ENCODE results near the gene MGST2.
"Not testable (repeated sequence)": the region's sequence is repeated elsewhere in the genome, so short reads cannot be mapped to it uniquely, and the experiment has no call there.

The MGST2 gene

DNA sequence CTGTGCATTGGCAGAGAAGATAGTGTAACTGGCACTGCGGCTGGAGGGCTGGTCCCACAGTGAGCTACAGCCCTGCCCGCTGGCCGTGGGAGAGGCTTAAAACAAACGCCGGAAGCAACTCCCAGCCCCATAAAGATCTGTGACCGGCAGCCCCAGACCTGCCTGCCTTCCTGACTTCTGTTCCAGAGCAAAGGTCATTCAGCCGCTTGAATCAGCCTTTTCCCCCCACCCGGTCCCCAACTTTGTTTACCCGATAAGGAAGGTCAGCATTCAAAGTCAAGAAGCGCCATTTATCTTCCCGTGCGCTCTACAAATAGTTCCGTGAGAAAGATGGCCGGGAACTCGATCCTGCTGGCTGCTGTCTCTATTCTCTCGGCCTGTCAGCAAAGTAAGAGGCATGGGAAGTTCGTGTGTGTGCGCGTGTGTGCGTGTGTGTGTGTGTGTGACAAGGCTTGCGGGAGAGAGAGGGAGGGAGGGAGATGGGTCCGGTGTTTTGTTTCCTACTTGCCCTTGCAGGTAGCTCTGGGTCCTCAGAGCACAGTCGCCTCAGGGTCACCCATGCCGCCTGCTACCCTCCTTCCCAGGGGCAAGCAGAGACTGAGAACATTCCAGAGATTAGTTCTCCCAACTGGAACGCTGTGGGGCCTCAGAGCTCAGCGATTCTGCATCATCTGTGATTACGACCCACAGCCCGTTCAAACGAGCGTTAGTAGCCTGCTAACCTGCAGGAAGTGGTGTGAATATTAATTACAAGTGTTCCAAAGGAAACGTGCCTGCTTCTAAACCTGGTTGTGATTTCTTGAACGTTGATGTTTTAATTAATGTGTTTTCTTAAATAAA is at the start of gene MGST2:
Gene MGST2 (plus strand): TSS at position 130 of the 840 bp plus-strand sequence. CDS start 201 bp downstream, at position 331.
- no peak for DNase-seq (ENCODE audit: low read depth)

DNA sequence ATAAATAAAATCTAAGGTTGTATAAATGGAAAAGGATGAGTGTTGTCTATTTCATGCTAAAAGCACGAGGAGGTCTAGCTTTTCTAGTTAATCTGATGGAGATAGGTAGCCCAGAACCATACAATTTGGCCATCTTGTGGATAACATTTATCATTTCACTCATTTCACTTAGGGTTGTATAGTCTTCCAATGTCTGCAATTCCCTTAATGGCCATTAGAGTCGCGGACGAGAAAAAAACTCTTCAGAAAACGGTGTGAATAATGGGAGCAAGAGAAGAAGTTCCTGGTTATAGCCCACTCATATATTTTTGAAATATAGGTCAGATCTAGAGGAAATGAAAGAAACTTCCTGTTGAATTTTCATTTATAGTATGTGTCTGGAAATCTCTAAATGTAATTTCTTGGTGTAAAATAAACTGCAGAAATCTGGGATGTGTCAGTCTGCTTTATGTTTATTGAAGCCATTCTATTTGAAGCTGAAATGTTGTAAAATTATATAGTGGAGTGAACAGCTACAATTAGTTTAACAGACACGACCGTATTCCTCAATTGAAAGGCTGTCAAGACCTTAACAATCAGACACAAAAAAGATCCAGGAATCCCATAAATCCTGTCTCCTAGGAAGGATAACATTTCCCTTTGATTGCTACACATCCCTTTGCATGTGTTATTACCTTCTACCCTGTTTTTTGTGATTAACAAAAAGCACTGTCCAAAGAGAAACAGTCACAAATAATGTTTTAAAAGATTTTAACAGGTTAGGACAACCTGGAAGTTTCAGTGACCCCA is 47.7 kb upstream of the MGST2 start:
- no peak for DNase-seq (ENCODE audit: low read depth)

DNA sequence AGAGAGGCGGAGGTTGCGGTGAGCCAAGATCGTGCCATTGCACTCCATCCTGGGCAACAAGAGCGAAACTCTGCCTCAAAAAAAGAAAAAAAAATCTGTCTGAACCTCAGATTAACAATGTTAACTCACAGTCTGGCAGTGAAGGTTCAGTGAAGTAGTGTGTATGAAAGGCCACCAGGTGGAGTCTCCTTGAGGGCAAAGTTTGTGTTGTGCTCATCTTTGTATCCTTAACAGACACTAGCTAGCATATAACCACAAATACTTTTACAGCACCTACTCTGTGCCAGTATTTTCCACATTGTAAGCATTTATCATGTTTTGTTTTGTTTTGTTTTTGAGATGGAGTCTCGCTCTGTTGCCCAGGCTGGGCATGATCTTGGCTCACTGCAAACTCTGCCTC is 46.0 kb upstream of the MGST2 start:
- DNase-seq (ENCODE audit: low read depth): no peak

DNA sequence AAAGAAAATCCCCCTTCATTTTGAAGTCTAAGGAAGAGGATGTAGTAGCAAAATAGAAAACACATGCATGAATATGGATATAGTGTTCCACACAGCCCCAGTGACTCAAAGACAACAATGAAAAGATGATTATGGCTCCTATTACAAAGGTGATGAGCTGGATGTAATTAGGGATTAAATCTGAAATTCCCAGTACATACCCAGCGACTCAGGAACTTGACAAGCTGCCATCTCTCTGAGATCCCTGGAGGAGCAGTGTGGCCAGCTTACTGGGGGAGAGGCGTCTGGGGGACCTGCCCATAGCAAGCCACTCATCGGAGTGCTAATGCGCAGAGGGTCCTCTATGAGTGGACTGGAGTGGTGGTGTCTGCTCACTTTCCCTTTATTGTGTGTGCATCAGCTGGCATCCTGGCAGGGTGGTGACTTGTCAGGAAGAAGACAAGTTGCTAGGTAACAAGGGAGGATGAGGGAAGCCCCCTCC is 42.7 kb upstream of the MGST2 start:
- DNase-seq (ENCODE audit: low read depth): no peak

DNA sequence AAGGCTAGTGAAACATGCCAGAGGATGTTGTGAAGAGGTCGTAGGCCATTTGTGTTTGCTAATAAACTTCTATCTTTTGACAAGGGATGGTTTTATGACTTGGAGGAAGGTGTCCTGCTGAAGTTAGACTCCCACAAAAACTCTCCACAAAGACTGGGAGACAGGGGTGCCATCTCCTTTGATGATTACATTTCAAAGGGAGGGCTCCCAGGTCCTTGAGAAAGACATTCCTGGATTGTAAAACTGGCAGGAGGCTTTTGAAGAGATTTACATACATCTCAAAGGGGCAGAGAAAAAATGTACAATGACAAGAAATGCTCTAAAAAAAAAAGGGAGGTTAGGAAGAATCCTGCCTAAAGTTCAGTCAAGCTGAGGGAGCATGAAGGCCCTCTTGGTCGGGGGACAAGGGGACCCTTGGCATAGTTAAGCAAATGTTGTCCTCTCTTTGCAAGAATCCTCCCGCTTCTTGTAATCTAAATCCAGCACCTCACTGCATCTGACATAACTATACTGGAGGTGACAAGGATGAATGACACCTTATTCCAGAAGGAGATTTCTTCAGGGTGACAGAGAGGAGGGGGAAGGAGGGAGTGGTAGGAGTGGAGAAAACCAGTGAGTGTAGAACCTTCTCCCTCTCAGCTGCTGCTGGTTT is 41.1 kb upstream of the MGST2 start:
- DNase-seq (ENCODE audit: low read depth): no peak

DNA sequence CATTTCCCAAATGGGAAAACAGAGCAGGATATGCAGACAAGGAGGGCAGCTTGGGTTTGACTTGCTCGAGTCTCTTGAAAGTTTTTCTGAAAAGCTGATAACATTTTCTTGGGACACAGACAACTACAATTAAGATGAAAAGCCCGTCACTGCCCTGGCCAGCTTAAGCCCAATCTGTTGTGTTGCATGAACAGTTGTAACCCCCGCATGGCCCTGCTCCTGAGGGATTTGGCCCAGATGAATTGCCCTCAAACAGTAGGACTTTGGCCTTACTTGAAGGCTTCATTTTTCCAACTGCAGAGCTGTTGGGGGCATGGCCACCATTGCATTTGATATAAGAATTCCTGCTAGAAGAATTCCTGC is 40.5 kb upstream of the MGST2 start:
- DNase-seq (ENCODE audit: low read depth): no peak

DNA sequence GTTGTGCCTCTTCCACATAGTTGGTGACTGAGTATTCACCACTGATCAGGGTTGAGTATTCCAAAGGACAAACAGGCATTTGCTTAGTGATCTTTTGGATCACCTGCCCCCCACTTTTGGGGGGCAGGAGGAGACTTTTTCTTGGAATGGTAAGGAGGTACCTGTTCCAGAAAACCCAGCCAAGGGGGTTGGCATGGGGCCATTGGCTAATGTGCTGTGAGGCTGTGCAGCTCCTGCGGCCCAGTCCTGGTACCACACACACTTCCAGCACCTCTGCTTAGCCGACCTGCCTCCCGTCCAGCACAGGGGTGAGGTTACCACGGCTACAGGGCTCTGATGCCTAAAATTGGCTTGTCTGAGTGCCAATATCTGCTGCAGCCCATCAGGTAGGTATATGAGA is 40.1 kb upstream of the MGST2 start:
- DNase-seq (ENCODE audit: low read depth): no peak

DNA sequence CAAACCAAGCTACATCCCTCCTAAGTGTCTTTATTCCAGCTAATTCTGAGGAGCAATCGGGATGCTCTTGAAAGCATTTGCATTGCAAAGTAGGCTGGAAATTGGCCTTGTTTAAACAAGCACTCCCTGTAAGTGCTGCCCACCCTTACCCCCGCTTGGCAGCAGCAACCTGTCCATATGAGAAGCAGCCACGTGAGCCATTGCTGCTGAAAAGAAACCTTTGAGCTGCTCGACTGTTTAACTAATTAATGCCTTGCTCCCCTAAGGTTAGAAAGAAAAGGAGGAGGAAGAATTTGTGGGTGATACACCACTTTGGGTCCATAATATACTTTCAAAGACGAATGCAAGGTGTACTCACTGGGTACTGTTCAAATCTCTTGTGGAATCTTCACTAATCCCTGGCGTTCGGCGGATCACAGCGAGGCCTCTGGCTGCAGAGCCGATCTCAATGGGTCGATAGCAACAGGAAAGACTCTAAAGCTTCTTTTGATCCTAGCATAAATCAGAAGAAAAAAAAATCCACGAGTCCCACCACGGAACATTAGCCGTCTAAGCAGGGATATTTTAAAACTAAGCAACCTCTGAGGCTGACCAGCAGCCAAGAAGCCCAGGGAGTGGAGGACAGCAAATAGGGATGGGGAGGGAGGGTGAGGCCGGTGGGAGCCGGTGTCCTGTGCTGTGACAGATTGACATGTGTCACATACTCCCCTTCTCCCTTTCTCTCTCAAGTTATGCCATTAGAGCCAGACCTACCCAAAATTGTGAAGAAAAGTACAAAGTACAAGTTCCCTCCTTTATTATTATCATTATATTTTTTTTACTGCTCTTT is 37.2 kb upstream of the MGST2 start:
- DNase-seq (ENCODE audit: low read depth): no peak

DNA sequence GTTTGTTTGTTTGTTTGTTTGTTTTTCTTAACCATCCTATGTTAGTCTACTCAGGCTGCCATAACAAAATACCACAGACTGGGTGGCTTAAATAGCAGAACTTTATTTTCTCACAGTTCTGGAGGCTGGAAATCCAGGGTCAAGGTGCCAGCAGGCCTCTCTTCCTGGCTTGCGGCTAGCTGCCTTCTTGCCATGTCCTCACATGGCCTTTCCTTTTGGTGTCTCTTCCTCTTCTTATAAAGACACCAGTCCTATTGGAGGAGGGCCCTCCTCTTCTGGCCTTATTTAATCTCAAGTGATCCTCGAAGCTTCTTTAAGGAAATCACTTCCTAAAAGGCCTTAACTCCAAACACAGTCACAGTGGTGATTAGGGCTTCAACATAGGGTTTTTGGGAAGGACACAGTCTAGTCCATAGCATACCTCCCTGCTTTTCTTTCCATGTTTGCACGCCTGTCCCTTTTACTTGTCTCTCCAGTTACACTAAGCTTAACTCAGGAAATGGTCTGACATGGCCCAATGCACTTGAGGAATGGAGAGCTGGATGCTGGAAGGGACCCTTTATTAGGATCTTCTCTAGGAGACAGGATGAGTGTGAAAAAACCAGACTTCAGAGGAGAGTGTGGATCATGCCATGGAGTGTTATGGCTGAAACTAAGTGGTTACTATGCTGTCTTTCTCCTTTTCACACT is 36.0 kb upstream of the MGST2 start:
- DNase-seq (ENCODE audit: low read depth): no peak

DNA sequence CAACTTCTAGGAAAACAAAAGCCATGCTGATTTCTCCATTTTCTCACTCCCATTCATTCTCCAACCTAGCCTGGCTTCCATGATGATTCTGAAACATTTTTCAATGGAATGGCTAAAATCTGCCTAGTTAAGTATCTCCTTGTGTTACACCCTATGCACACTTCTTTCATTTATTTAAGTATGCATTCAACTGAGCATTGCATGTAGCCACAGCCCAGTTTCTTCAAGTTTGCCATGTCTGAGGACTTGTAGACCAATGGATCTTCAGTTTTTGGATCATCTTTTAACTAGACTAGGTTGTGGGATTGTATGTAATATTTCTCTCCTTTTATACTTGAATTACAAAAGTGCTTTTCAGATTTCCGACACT is 35.5 kb upstream of the MGST2 start:
- no peak for DNase-seq (ENCODE audit: low read depth)

DNA sequence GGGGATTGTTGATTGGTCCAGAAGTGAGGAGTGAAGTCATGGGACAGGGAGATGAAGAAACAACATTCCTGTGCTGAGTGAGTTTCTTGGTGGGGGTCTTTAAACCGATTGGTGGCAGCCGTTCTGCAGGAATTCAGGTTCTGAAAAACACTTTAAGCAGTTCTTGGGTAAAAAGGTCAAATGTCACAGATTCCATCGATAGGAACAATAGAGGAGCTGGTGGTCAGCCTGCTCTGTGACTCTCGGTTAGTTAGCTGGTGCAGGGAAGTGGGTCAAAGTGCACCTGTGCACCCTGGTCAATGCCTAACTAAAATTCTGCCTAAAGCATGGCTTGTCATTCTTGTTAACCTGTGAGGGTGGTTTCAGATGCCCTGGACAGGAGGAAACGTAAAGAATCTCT is 34.6 kb upstream of the MGST2 start:
- DNase-seq (ENCODE audit: low read depth): no peak

DNA sequence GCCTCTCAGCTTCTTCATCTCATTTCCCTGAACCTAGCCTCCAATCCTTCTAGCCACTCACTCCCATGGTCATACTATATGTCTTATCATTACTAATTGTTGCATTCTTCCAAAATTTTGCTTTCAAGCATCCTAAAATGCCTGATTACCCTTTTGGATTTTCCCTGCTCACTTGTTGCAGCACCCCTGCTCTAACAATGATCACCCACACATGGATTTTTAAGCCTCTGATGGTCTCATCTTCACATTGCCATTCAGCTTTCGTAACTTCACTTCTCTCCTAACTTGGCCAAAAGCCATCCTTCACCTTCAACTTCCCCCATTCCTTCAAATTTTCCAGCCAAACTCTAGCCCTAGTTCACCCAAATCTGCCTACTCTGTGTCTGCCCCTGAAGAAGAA is 33.8 kb upstream of the MGST2 start:
- no peak for DNase-seq (ENCODE audit: low read depth)

DNA sequence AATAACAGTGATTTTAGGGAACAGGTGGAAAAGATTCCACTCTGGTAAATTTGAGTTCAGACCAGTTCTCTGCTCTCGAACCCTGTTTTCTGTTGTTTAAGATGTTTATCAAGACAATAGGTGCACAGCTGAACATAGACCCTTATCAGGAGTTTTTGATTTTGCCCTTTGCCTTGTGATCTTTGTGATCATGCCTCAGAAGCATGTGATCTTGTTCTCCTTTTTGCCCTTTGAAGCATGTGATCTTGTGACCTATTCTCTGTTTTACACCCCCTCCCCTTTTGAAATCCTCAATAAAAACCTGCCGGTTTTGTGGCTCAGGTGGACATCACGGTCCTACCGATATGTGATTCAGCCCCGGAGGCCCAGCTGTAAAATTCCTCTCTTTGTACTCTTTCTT is 32.9 kb upstream of the MGST2 start:
- not testable (repeated sequence) for DNase-seq (ENCODE audit: low read depth)

DNA sequence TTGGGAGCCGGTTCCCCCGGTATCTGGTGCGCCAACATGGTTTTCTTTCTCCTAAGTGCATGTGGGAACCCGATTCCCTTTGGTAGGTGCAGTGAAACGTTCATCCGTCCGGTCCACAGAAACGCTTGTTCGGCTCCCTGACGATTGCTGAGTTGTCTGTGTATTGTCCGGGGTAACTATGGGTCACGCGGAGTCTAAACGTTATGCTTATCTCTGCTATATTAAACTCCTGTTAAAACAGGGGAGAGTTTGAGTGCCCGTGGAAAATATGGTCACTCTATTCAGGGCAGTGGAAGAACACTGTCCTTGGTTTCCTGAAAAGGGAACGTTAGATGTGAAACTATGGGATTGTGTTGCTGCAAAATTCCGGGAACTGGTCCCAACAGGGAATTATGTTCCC is 32.4 kb upstream of the MGST2 start:
- no peak for DNase-seq (ENCODE audit: low read depth)

DNA sequence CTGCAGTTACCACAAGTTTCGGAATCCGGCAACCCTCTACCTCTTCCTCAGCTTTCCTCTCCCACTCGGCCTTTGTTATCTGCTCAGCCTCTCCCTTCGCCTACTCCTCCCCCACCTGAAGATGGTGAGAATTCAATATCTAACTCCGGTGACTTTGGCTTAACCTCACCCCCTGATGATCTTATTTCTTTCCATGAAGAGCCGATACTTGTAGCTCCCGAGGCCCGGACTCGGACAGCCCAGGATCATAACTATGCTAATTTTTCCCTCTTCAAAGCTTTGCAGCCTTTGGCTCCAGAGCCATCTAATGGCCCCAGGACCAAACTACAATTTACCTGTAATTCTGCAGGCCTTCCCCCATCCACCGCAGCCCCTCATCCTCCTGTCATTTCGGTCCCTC is 32.0 kb upstream of the MGST2 start:
- DNase-seq (ENCODE audit: low read depth): no peak

DNA sequence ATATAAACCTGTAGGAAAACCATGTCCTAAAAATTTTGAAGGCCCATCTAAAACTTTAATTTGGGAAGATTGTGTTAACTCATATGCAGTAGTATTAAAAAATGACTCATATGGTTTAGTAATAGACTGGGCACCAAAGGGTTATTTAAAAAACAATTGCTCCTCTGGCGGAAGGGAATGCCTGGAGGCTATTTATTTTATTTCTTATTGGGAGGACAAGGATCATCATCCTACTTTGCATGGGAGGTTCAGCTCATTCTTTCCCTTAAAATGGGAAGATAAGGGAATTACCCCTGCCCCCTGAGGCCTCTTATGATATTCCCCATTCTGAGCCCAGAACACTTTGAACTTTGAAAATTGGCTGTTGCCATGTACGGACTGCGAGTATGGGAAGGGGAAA is 29.7 kb upstream of the MGST2 start:
- DNase-seq (ENCODE audit: low read depth): no peak

DNA sequence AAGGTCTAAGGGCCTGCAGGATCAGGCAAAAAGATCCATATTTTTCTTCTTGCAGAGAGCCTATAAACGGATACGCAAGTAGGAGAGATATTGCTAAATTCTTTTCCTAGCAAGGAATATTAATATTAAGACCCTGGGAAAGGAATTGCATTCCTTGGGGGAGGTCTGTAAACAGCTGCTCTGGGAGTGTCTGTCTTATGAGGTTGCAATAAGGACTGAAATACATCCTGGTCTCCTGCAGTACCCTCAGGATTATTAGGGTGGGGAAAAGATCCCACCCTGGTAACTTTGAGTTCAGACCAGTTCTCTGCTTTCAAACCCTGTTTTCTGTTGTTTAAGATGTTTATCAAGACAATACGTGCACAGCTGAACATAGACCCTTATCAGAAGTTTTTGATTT is 27.3 kb upstream of the MGST2 start:
- not testable (repeated sequence) for DNase-seq (ENCODE audit: low read depth)

DNA sequence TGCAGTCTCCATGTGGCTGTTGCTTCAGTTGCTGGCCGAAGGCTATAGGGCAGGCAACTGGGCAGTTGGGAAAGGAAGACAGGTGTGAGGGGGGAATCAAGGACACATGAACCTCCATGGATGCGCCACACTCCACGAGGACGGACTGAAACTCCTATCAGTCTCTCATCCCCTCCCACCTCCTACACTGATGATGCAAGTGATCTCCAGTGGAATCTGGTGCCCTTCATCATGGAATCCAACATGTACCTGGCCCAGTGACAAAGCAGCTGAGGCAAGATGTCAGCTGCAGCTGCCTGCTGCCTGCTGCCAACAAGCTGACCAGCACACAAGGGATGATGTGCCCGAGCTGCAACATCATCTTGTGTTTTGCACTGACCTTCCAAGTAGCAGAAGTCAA is 26.0 kb upstream of the MGST2 start:
- DNase-seq (ENCODE audit: low read depth): no peak

DNA sequence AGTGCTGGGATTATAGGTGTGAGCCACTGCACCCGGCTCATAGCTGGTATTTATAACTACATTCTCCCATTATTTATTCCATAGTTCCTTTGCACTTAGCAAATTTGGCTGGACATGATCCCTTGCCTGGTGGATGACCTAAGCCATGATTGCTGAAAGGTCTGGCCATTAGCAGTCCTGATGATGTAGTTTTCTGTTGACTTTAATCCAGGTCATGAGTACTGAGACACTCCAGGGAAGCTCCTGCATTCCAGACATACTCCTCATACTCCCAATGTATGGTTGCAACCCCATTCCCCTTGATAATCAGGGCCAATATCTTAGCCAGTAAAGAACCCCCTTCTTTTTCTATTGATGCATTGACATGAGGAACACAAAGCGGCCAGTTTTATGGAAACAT is 24.4 kb upstream of the MGST2 start:
- no peak for DNase-seq (ENCODE audit: low read depth)

DNA sequence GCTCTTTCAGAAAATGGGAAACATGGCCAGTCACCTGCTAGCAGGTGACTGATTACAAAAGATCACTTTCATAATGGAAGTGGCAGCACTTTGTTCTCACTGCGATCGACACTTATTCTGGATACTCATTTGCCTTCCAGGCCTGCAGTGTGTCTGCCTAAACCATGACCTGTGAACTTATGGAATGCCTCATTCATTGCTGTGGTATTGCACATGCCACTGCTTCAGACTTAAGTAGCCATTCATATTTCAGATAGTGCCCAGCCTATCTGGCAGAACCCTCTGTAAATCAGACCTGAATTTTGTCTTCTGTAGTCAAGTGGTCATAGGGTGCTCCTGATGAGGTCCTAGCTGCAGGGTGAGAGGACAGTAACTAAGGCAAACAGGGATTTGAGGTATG is 23.3 kb upstream of the MGST2 start:
- no peak for DNase-seq (ENCODE audit: low read depth)
